HCT116 (cell line): ENCODE data around the gene DGKB. TPM values are rescaled to one million over a fixed set of nuclear protein-coding genes. Genes with fewer than 3 reads are reported as not detected.

ENCODE experiments used
- ATAC-seq: fragments of 200-7000 bp; cut with Tn5 transposase; 2 replicates; pipeline ENCODE4 v1.9.1; 2020; ENCODE audit warnings: mild to moderate bottlenecking, moderate library complexity
- BruUV-seq: library from RNA; stranded (reverse); fragments of 400-500 nt; replicated peaks from 2 replicates; lab custom pipeline; 2021; lab: Mats Ljungman, UMichigan
- CTCF ChIA-PET: fragments of 300-600 bp; sonication (Branson Sonifier 250); formaldehyde crosslinking; loops from one replicate; lab custom pipeline; 2021; ENCODE audit warnings: antibody characterized with exemption; lab: Charles Lee
- POLR2A ChIA-PET: fragments of 300-600, 350-600 bp; sonication (Branson Sonifier 250); formaldehyde crosslinking; loops from one replicate; lab custom pipeline; 2021; ENCODE audit warnings: antibody characterized with exemption; lab: Charles Lee
- RAD21 ChIA-PET, 2 experiments: fragments of 300-600 bp; sonication (Branson Sonifier 250); formaldehyde crosslinking; loops; one replicate each; lab custom pipeline; 2023; ENCODE audit warnings: low total read pairs in 2 of 2; ENCODE audit not compliant: uncharacterized antibody in 2 of 2, unreplicated experiment in 2 of 2, low non-redundant PET in 1 of 2; lab: Charles Lee
- DNase-seq: peaks from one replicate; pipeline ENCODE4 v3.0.0-alpha.2; 2010; ENCODE audit warnings: low read depth, low spot score
- H2AFZ ChIP-seq: fragments of 200-600 bp; shearing (Covaris generic), sonication (generic); 2 replicates; pipeline ENCODE4 v1.6.1; 2017; ENCODE audit warnings: low read depth, mixed run types, mixed read lengths, antibody characterized with exemption, low read length; ENCODE audit not compliant: poor library complexity, severe bottlenecking
- H3K27ac ChIP-seq: 2 replicates; pipeline ENCODE4 v1.5.1; 2012; ENCODE audit warnings: low read depth, low read length
- H3K27me3 ChIP-seq: fragments of 200-600 bp; sonication (generic); 2 replicates; pipeline ENCODE4 v1.6.1; 2016; ENCODE audit warnings: mixed run types, low read length, mixed read lengths; ENCODE audit not compliant: insufficient read depth
- H3K36me3 ChIP-seq, 2 experiments: fragments of 200-500 bp in 1 of 2; fragments of 200-600 bp in 1 of 2; sonication (Bioruptor generic) in 1 of 2; sonication (generic) in 1 of 2; 2 replicates each; pipeline versions ENCODE4 v1.5.1 to v1.6.1; 2014 to 2016; ENCODE audit warnings: low read length in 2 of 2, inconsistent platforms in 1 of 2, mixed read lengths in 1 of 2, mixed run types in 1 of 2; ENCODE audit not compliant: insufficient read depth in 2 of 2, control insufficient read depth in 1 of 2
- H3K4me1 ChIP-seq, 2 experiments: fragments of 200-600 bp in 1 of 2; sonication (generic) in 1 of 2; 2 replicates each; pipeline versions ENCODE4 v1.5.1 to v1.6.1; 2012 to 2017; ENCODE audit warnings: low read length in 2 of 2, inconsistent platforms in 1 of 2, mild to moderate bottlenecking in 1 of 2, mixed read lengths in 1 of 2, mixed run types in 1 of 2, moderate library complexity in 1 of 2; ENCODE audit not compliant: insufficient read depth in 2 of 2, control insufficient read depth in 1 of 2
- H3K4me2 ChIP-seq: fragments of 200-600 bp; sonication (generic); 2 replicates; pipeline ENCODE4 v1.6.1; 2017; ENCODE audit warnings: mixed run types, low read length, mixed read lengths
- H3K4me3 ChIP-seq, 2 experiments: fragments of 200-600 bp in 1 of 2; sonication (generic) in 1 of 2; replicated peaks in 1 of 2; 2 replicates each; pipeline ENCODE4 v1.5.1; 2011 to 2016; ENCODE audit warnings: low read length in 2 of 2, control low read depth in 1 of 2, low read depth in 1 of 2, mild to moderate bottlenecking in 1 of 2, mixed read lengths in 1 of 2, mixed run types in 1 of 2
- H3K79me2 ChIP-seq: fragments of 200-600 bp; sonication (generic); 2 replicates; pipeline ENCODE4 v1.6.1; 2017; ENCODE audit warnings: mild to moderate bottlenecking, mixed run types, low read length, moderate library complexity, mixed read lengths; ENCODE audit not compliant: insufficient read depth
- H3K9ac ChIP-seq: fragments of 200-600 bp; sonication (generic); 2 replicates; pipeline ENCODE4 v1.6.1; 2016; ENCODE audit warnings: low read length, mixed read lengths
- H3K9me2 ChIP-seq: fragments of 200-600 bp; sonication (generic), shearing (Covaris generic); 2 replicates; pipeline ENCODE4 v1.6.1; 2017; ENCODE audit warnings: mixed run types, mild to moderate bottlenecking, moderate library complexity; ENCODE audit not compliant: insufficient read depth
- H3K9me3 ChIP-seq, 2 experiments: fragments of 200-500 bp in 1 of 2; fragments of 200-600 bp in 1 of 2; sonication (Bioruptor generic) in 1 of 2; sonication (generic) in 1 of 2; 2 replicates each; pipeline ENCODE4 v1.6.1; 2014 to 2017; ENCODE audit warnings: low read length in 2 of 2, mixed read lengths in 2 of 2, inconsistent platforms in 1 of 2, low read depth in 1 of 2, mild to moderate bottlenecking in 1 of 2, mixed run types in 1 of 2, moderate library complexity in 1 of 2; ENCODE audit not compliant: control insufficient read depth in 1 of 2, insufficient read depth in 1 of 2
- H4K20me1 ChIP-seq: fragments of 200-600 bp; sonication (generic), shearing (Covaris generic); 2 replicates; pipeline ENCODE4 v1.6.1; 2017; ENCODE audit warnings: mixed run types, mild to moderate bottlenecking, moderate library complexity; ENCODE audit not compliant: insufficient read depth
- CEBPB ChIP-seq: IDR thresholded peaks from 2 replicates; pipeline ENCODE4 v1.6.1; 2012; ENCODE audit warnings: low read depth
- EGR1 ChIP-seq: IDR thresholded peaks from 2 replicates; pipeline ENCODE4 v1.6.1; 2012; ENCODE audit warnings: low read depth
- ELF1 ChIP-seq: IDR thresholded peaks from 2 replicates; pipeline ENCODE4 v1.6.1; 2012; ENCODE audit warnings: low read depth, borderline replicate concordance
- FOSL1 ChIP-seq: IDR thresholded peaks from 2 replicates; pipeline ENCODE4 v1.6.1; 2012; ENCODE audit warnings: low read depth
- JUND ChIP-seq: IDR thresholded peaks from 2 replicates; pipeline ENCODE4 v1.6.1; 2012
- POLR2AphosphoS5 ChIP-seq: IDR thresholded peaks from 2 replicates; pipeline ENCODE4 v1.6.1; 2011; ENCODE audit warnings: mild to moderate bottlenecking, low read depth, low read length, moderate library complexity
- RAD21 ChIP-seq: IDR thresholded peaks from 2 replicates; pipeline ENCODE4 v1.6.1; 2012; ENCODE audit warnings: low read depth, mild to moderate bottlenecking
- SIN3A ChIP-seq: IDR thresholded peaks from 2 replicates; pipeline ENCODE4 v1.6.1; 2012; ENCODE audit warnings: low read depth
- SRF ChIP-seq: IDR thresholded peaks from 2 replicates; pipeline ENCODE4 v1.6.1; 2012; ENCODE audit warnings: low read depth
- TCF7L2 ChIP-seq: IDR thresholded peaks from 2 replicates; pipeline ENCODE4 v1.7.0; 2011; ENCODE audit warnings: borderline replicate concordance, inconsistent platforms; ENCODE audit not compliant: insufficient read depth, insufficient read length; ENCODE audit errors: extremely low read depth
- YY1 ChIP-seq: IDR thresholded peaks from 2 replicates; pipeline ENCODE4 v1.6.1; 2011; ENCODE audit warnings: low read length, low read depth, moderate library complexity, mild to moderate bottlenecking; ENCODE audit not compliant: insufficient replicate concordance; ENCODE audit errors: extremely low read depth
- ZFX ChIP-seq: fragments of 450-650 bp; IDR thresholded peaks from 2 replicates; pipeline ENCODE4 v1.6.1; 2017
- intact Hi-C: fragments of 100-400 bp; cut with micrococcal nuclease; formaldehyde crosslinking; loops from 2 replicates; pipeline ENCODE4 v1.10.0; 2022
- total RNA-seq: library from RNA; stranded (reverse); gene quantifications from one replicate; pipeline ENCODE4 v1.2.1, GENCODE V29; 2021; ENCODE audit not compliant: unreplicated experiment
- TF ChIP-seq, protein P1 (sequence below): IDR thresholded peaks from 2 replicates; pipeline ENCODE4 v1.6.1; 2012; ENCODE audit warnings: low read depth
- TF ChIP-seq, protein P2 (sequence below), 3 experiments: fragments of 200-600 bp in 1 of 3; sonication (generic) in 1 of 3; IDR thresholded peaks in 2 of 3; conservative IDR thresholded peaks in 1 of 3; 2 replicates each; pipeline ENCODE4 v1.5.1; 2012 to 2017; ENCODE audit warnings: low read depth in 2 of 3, low read length in 2 of 3, antibody characterized with exemption in 1 of 3, borderline replicate concordance in 1 of 3, control low read depth in 1 of 3, mild to moderate bottlenecking in 1 of 3, mixed read lengths in 1 of 3, mixed run types in 1 of 3, moderate library complexity in 1 of 3; ENCODE audit not compliant: insufficient read depth in 1 of 3

Gene DGKB
- total RNA-seq, 1 experiment from 2014 or later = 0.05 TPM

DNA sequence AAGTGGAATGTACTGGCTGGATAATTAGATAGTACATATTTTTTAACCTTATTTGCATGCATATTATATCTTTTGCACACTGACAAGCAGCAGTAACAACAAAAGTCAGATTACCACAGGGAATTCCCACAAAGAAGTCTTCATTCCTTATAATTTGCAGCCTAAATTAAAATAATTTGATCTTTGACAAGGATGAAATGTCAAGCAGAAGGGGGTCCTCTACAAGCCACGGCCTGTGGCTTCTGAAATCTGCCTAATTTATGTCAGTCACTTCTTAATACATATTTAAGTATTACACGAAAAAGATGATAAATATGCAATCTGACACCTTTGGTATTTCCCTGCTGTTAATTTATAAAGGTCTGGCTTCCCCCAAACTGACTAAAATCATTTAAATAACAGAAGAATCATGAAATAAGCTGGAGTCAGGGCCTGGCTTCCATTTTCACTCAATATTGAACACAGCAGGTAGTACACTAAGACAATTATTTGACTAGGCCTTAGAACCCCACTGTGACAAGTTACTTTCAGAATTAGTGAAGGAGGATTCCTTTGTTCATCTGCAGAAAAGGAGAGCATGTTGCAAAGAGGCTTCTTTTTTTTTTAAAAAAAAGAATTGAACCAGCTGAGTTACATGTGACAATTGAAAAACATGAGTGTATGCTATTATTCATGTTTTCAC is 562.0 kb downstream of the DGKB start:
- H3K27me3 ChIP-seq = no peaks in the 10 kb centered on the region
- CTCF ChIA-PET = no interaction called here

More for the DNA sequence above, 562.0 kb downstream of the DGKB start:
- DNase-seq (no peak), ATAC-seq (no peak)
- Histone ChIP-seq H3K9me2 (no peaks in the 10 kb centered on the region), H2AFZ (no peak overlapping the region), H3K4me2 (no peak overlapping the region), H3K9ac (no peak overlapping the region), H3K36me3 (no peaks in the 10 kb centered on the region), H3K4me1 (no peaks in the 10 kb centered on the region), H3K27ac (no peak overlapping the region), H3K79me2 (no peaks in the 10 kb centered on the region), H3K4me3 (no peak overlapping the region), H3K9me3 (no peaks in the 10 kb centered on the region), H4K20me1 (no peaks in the 10 kb centered on the region)
- POLR2A ChIA-PET = no interaction called here
- no TSS peak for BruUV-seq
- TF ChIP-seq TCF7L2 = no peak
- TF ChIP-seq ZFX = no peak
- TF ChIP-seq JUND = no peak
- TF ChIP-seq RAD21 = no peak
- no peak for TF ChIP-seq YY1
- TF ChIP-seq EGR1 = no peak
- no peak for TF ChIP-seq CEBPB
- TF ChIP-seq, protein P1, sequence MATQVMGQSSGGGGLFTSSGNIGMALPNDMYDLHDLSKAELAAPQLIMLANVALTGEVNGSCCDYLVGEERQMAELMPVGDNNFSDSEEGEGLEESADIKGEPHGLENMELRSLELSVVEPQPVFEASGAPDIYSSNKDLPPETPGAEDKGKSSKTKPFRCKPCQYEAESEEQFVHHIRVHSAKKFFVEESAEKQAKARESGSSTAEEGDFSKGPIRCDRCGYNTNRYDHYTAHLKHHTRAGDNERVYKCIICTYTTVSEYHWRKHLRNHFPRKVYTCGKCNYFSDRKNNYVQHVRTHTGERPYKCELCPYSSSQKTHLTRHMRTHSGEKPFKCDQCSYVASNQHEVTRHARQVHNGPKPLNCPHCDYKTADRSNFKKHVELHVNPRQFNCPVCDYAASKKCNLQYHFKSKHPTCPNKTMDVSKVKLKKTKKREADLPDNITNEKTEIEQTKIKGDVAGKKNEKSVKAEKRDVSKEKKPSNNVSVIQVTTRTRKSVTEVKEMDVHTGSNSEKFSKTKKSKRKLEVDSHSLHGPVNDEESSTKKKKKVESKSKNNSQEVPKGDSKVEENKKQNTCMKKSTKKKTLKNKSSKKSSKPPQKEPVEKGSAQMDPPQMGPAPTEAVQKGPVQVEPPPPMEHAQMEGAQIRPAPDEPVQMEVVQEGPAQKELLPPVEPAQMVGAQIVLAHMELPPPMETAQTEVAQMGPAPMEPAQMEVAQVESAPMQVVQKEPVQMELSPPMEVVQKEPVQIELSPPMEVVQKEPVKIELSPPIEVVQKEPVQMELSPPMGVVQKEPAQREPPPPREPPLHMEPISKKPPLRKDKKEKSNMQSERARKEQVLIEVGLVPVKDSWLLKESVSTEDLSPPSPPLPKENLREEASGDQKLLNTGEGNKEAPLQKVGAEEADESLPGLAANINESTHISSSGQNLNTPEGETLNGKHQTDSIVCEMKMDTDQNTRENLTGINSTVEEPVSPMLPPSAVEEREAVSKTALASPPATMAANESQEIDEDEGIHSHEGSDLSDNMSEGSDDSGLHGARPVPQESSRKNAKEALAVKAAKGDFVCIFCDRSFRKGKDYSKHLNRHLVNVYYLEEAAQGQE = no peak
- no peak for TF ChIP-seq POLR2AphosphoS5
- TF ChIP-seq SRF = no peak
- TF ChIP-seq FOSL1 = no peak
- no peak for TF ChIP-seq SIN3A
- TF ChIP-seq, protein P2, sequence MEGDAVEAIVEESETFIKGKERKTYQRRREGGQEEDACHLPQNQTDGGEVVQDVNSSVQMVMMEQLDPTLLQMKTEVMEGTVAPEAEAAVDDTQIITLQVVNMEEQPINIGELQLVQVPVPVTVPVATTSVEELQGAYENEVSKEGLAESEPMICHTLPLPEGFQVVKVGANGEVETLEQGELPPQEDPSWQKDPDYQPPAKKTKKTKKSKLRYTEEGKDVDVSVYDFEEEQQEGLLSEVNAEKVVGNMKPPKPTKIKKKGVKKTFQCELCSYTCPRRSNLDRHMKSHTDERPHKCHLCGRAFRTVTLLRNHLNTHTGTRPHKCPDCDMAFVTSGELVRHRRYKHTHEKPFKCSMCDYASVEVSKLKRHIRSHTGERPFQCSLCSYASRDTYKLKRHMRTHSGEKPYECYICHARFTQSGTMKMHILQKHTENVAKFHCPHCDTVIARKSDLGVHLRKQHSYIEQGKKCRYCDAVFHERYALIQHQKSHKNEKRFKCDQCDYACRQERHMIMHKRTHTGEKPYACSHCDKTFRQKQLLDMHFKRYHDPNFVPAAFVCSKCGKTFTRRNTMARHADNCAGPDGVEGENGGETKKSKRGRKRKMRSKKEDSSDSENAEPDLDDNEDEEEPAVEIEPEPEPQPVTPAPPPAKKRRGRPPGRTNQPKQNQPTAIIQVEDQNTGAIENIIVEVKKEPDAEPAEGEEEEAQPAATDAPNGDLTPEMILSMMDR (IDR thresholded peaks at IDR 0.05 in 2 of 3, conservative IDR thresholded peaks at IDR 0.05 in 1 of 3; ENCODE audit: borderline replicate concordance in 1 of 3, insufficient read depth in 1 of 3, low read depth in 2 of 3, low read length in 2 of 3) = no peak
- TF ChIP-seq ELF1 = no peak
- intact Hi-C loops = no loop called here
- RAD21 ChIA-PET = no interaction called here
